ENCODE measurements around the gene ZNF487.
"Not testable (repeated sequence)": the region's sequence is repeated elsewhere in the genome, so short reads cannot be mapped to it uniquely, and the experiment has no call there.

ZNF487 gene

GRCh38 chr10:43403911-43404703 lies 32.8 kb upstream of the ZNF487 start:
- no peak for DNase-seq (ENCODE audit: low read depth in 2 of 2, low spot score in 1 of 2)

- DNase-seq (ENCODE audit: low read depth in 2 of 2, low spot score in 1 of 2): no peak
These were observed 32.2 kb upstream of the ZNF487 start for GRCh38 chr10:43404704-43405084.

GRCh38 chr10:43407148-43407575 lies 29.7 kb upstream of the ZNF487 start:
- DNase-seq (ENCODE audit: low read depth in 2 of 2, low spot score in 1 of 2): no peak

GRCh38 chr10:43407576-43408330 lies 29.2 kb upstream of the ZNF487 start:
- DNase-seq (ENCODE audit: low read depth in 2 of 2, low spot score in 1 of 2): peak; percentile 74 to 84

GRCh38 chr10:43408331-43408709 lies 28.6 kb upstream of the ZNF487 start:
- DNase-seq (ENCODE audit: low read depth in 2 of 2, low spot score in 1 of 2): no peak

GRCh38 chr10:43408710-43409384 lies 28.1 kb upstream of the ZNF487 start, which contains the start of gene HNRNPF:
Gene HNRNPF (minus strand): TSS chr10:43409186. CDS start chr10:43387884, 21,302 bp downstream.
- DNase-seq (ENCODE audit: low read depth in 2 of 2, low spot score in 1 of 2): peak; percentile 83 to 89

GRCh38 chr10:43409385-43410109 lies 27.4 kb upstream of the ZNF487 start:
- peak; percentile 40 to 58 for DNase-seq (ENCODE audit: low read depth in 2 of 2, low spot score in 1 of 2)

- DNase-seq (ENCODE audit: low read depth in 2 of 2, low spot score in 1 of 2): no peak
These were observed 26.6 kb upstream of the ZNF487 start for GRCh38 chr10:43410345-43410744.

GRCh38 chr10:43411536-43411935 lies 25.4 kb upstream of the ZNF487 start:
- no peak for DNase-seq (ENCODE audit: low read depth in 2 of 2, low spot score in 1 of 2)

- DNase-seq (ENCODE audit: low read depth in 2 of 2, low spot score in 1 of 2): no peak
These were observed 21.4 kb upstream of the ZNF487 start for GRCh38 chr10:43415544-43415943.

- DNase-seq (ENCODE audit: low read depth in 2 of 2, low spot score in 1 of 2): no peak
These were observed 18.8 kb upstream of the ZNF487 start for GRCh38 chr10:43417950-43418768.

- DNase-seq (ENCODE audit: low read depth in 2 of 2, low spot score in 1 of 2): no peak
These were observed 16.9 kb upstream of the ZNF487 start for GRCh38 chr10:43419997-43420368.

- peak; percentile 52 to 76 for DNase-seq (ENCODE audit: low read depth in 2 of 2, low spot score in 1 of 2)
These were observed 16.3 kb upstream of the ZNF487 start for GRCh38 chr10:43420369-43421200.

GRCh38 chr10:43421201-43421507 lies 15.8 kb upstream of the ZNF487 start:
- no peak for DNase-seq (ENCODE audit: low read depth in 2 of 2, low spot score in 1 of 2)

GRCh38 chr10:43421519-43421918 lies 15.4 kb upstream of the ZNF487 start:
- no peak for DNase-seq (ENCODE audit: low read depth in 2 of 2, low spot score in 1 of 2)

GRCh38 chr10:43421944-43422343 lies 15.0 kb upstream of the ZNF487 start:
- DNase-seq (ENCODE audit: low read depth in 2 of 2, low spot score in 1 of 2): not testable (repeated sequence)

- no peak for DNase-seq (ENCODE audit: low read depth in 2 of 2, low spot score in 1 of 2)
These were observed 12.5 kb upstream of the ZNF487 start for GRCh38 chr10:43424416-43424815.

GRCh38 chr10:43426476-43426875 lies 10.4 kb upstream of the ZNF487 start:
- not testable (repeated sequence) for DNase-seq (ENCODE audit: low read depth in 2 of 2, low spot score in 1 of 2)

- DNase-seq (ENCODE audit: low read depth in 2 of 2, low spot score in 1 of 2): no peak
These were observed 9.6 kb upstream of the ZNF487 start for GRCh38 chr10:43427166-43427825.

Measured in stimulated activated CD8-positive, alpha-beta memory T cell treated with anti-CD3 and anti-CD28 coated beads, Interleukin-4, amount 100 ng/mL, for 4 hours (primary cell).